D721Med (cell line): ENCODE data around the gene CTNND1.

ENCODE experiments used
- DNase-seq: peaks from one replicate; pipeline ENCODE4 v3.0.0; 2011; ENCODE audit warnings: low spot score; ENCODE audit not compliant: insufficient read length
- FAIRE-seq: peaks from 2 replicates; lab custom pipeline; 2011; peaks lifted over from hg19 to GRCh38; lab: Jason Lieb, UNC
- CTCF ChIP-seq: IDR thresholded peaks from 2 replicates; pipeline ENCODE4 v1.5.1; 2012; ENCODE audit warnings: mild to moderate bottlenecking, control low read depth; ENCODE audit not compliant: insufficient read depth; ENCODE audit errors: missing control alignments

CTNND1 gene

GRCh38 chr11:57732661-57733060 lies 28.9 kb upstream of the CTNND1 start:
- TF ChIP-seq CTCF, result no peak
- DNase-seq (no peak), FAIRE-seq (no peak)

DNA sequence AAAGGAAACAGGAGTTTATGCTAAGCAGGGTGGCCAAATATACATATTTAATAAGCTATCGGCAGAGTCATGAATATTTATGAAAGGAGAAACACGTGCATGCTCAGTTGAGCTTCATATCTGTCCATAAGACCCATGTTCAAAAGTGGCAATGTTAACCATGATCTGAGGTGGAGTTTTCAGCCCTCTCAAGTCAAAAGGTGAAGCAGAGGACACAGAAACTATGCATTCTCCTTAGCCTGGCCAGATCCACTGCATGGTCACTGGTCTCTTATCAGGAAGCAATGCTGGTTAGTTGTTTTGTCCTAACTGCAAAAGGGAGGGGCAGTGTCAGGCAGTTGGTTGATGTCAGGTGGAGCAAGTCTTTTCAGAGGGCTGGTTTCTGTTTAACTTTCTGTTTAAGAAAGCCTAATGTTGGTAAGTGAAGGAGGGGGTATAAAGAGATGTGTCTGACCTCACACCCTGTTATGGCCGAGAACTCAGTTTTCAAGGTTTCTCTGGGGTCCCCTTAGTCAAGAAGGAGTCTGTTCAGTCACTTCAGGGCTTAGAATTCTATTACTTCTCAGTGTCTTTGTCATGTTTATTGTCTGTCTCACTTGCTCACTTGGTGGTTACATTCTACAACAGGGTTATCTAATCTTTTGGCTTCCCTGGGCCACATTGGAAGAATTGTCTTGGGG lies 25.8 kb upstream of the CTNND1 start:
- FAIRE-seq, result no peak
- no peak for TF ChIP-seq CTCF
- DNase-seq, result no peak

- DNase-seq (peak; percentile 83), FAIRE-seq (no peak)
- no peak for TF ChIP-seq CTCF
These were observed 20.2 kb upstream of the CTNND1 start, which contains the start of gene SELENOH for GRCh38 chr11:57741132-57742086. Gene SELENOH, plus strand, starts transcription at chr11:57741491. Its CDS starts 105 bp downstream, at chr11:57741596.

- FAIRE-seq (no peak), DNase-seq (no peak)
- no peak for TF ChIP-seq CTCF
These were observed 19.5 kb upstream of the CTNND1 start for GRCh38 chr11:57742087-57742452.

- no peak for DNase-seq
- no peak for FAIRE-seq
- TF ChIP-seq CTCF, result no peak
These were observed 17.2 kb upstream of the CTNND1 start for GRCh38 chr11:57744357-57744756.

GRCh38 chr11:57745206-57745605 lies 16.4 kb upstream of the CTNND1 start:
- FAIRE-seq, result no peak
- TF ChIP-seq CTCF, result no peak
- no peak for DNase-seq
